GM19351 (cell line): ENCODE data around the gene MYBL2.
"Not testable (repeated sequence)": the region's sequence is repeated elsewhere in the genome, so short reads cannot be mapped to it uniquely, and the experiment has no call there.

Source experiments
- ATAC-seq: cut with Tn5 transposase; IDR thresholded peaks from one replicate; pipeline ENCODE4 v1.9.1; 2021; ENCODE audit warnings: mild to moderate bottlenecking, moderate library complexity; ENCODE audit not compliant: unreplicated experiment

Gene MYBL2

DNA sequence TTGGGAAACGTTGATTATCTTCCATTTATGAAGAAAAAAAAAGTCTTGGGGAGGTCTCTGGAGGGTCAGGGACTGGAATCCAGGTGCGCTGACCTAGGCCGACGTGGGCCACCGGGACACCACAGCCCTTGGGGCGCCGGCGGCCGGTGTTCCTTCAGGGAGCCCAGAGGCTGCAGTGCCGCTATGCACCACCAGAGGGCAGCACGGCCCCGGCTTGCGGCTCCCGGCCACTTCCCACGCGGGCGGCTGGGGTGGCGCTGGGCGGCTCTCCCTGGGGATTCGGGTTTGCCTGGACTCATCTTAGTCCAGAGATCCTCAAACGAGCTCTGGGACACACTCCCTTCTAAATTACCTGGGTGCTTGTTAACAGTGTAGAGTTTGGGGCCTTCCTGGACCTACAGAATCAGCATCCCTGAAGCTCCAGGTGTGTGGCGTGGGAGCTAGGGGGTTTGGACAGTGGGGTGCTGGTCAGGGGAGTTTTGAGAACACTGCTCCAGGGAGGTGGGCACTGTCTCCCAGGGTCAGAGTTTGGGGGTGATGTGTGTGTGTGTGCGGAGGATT is 82.9 kb downstream of the MYBL2 start:
- ATAC-seq, result no peak

DNA sequence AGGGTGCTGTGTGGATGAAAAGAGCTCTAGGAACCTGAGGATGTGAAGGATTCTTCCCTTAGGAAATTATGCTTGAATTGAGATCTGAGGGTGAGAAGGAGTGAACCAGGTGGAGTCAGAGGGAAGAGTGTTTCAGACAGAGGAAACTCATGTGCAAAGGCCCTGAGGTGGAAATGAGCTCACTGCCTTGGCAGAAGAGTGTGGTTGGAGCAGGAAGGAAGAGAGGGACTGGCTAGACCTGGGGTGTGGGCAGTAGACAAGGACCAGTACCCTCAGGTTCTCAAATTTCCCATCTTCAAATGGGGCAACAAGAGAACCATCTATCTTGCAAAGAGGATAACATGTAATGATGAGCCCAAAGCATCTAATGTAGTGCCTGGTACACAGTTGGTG is 83.9 kb downstream of the MYBL2 start:
- no peak for ATAC-seq

DNA sequence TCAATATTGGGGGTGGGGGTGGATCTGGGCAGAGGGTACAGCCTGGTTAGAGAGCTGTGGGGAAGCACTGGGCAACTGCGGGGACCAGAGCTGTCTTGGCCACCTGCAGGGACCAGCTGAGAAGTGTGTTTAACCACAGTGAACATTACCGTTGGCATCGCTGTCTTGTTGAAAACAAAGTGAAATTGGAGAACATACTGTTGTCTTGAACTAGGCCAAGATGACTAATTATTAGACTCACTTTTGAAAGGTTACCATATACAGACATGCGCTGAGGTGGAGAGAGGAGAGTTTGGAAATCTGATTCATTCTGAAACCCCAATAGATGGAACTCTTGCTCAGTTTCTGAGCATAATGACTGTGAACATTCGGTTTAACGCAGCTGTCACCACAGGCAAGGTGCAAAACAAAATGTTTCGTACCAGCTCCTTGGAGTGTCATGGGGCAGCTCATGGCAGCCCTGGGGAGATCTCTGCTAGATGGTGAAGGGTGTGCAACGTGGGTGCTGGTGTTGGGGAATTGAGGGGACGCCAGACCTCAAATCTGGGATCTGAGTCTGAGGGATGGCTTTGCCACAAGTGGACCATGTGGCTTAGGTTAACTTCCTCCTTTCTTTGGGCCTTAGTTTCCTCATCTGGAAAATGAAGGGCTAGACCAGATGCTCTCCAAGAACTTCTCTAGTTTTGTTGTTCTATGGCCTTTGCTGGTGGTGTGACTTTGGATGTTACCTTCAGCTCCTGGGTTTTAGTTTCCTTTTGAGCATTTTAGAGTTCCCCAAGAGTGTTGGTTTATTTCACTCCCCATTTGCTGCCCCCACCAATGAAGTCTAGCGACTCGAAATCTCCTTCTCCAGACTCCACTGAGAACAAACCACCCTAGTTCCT is 84.5 kb downstream of the MYBL2 start:
- peak; percentile 77 for ATAC-seq

GRCh38 chr20:43752051-43752360 is 85.1 kb downstream of the MYBL2 start:
- no peak for ATAC-seq

- ATAC-seq, result peak; percentile 58
Observed at GRCh38 chr20:43752561-43753301, 85.8 kb downstream of the MYBL2 start.

DNA sequence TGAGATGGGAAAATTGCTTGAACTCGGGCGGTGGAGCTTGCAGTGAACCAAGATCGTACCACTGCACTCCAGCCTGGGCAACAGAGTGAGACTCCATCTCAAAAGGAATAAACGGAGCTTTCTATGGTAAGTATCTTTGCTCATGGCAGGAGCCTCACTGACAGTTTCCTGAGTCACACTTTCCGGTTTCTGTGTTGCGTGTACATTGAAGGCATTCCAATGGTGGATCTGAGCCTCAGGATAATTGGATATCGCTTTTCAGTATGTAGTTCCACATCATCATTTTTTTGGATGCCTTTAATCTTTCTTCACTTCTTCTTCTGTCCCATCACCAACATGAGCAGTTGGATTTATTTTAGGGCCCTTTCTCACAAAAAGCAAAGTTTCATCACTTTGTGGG is 88.5 kb downstream of the MYBL2 start:
- ATAC-seq, result no peak

- ATAC-seq, result no peak
Observed at GRCh38 chr20:43755851-43756250, 88.9 kb downstream of the MYBL2 start.

- ATAC-seq, result not testable (repeated sequence)
Observed at GRCh38 chr20:43757888-43758287, 91.0 kb downstream of the MYBL2 start.

DNA sequence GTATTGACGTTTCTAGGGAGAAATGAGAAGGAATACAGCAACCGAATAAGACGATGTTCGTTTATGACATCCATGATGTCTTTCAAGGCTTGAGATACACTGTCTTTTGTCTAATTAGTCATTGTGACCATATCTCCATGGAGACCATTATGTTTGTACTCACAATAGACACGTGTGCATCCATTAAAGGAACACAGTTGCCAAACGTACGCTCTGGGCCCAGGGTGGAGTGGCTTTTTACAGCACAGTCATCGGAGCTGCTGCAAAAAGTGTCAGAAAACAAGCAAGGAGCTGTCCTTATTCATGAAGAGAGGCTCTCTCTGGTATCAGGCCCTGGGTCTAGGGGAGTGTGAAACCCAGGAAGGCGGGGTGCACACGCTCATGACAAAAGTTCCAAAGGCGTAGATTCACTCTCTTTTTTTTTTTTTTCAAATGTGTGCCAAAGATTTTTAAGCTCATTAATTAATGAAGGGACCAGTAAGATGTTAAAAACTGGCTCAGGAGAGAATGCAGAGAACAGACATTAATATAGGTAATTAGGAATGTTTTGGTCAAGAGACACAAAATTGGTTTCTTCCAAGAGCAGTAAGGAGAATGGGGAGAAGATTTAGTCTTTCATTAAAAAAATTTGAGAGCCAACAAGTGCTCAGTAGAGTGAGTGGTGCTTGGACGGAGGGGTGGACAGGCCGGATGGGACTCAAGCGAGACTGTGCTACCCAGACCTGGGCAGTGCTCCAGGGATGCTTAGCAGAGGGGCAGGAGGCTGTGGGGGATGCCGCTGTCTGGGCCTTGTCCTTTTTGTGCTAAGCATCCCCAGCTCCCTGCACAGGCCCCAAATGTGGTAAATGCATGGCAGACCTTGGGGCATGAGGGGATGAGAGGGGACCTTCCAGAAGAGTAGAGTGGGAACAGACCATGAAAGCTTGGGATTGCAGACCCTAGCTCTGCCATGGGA is 94.7 kb downstream of the MYBL2 start:
- ATAC-seq, result no peak

DNA sequence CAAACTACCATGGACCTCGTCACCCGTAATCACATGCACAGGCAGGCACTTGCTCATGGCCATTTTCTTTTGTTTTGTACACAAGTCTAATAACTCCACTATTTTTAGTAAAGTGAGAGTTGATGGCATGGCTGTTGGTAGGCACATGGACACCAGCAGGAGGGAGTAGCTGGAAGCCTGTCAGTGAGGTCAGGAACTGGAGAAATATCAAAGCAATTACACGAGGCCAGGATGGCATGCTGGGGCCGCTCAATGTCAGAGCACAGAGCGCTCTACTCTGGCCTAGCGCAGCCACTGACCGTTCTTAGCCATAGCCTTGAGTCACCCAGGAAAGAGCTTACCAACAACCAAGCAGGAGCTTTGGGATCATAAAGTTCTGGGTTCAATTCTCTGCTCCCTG is 96.0 kb downstream of the MYBL2 start:
- ATAC-seq, result no peak

- no peak for ATAC-seq
Observed at GRCh38 chr20:43765916-43766315, 99.0 kb downstream of the MYBL2 start.
